ENCODE results near the gene SYT1.

- TF ChIP-seq GATA3 (IDR thresholded peaks at IDR 0.05; ENCODE audit: low read depth, low read length) (no peak), GATA2 (IDR thresholded peaks at IDR 0.05; ENCODE audit: low read depth, low read length) (peak; percentile 72)
Measured at GRCh38 chr12:78918268-78918667, 53.7 kb downstream of the SYT1 start.
